IMR-90 (cell line): Measurements from ENCODE around the gene NELL2. TPM values are rescaled to one million over a fixed set of nuclear protein-coding genes. Genes with fewer than 3 reads are reported as not detected.

Experiments
- ATAC-seq: fragments of 200-7000 bp; cut with Tn5 transposase; 2 replicates; pipeline ENCODE4 v1.9.1; 2020; ENCODE audit warnings: low read depth, mild to moderate bottlenecking, moderate library complexity
- BruUV-seq: library from RNA; stranded (reverse); fragments of 400-500 nt; replicated peaks from 2 replicates; lab custom pipeline; 2021; lab: Mats Ljungman, UMichigan
- CTCF ChIA-PET: fragments of 300-600 bp; formaldehyde crosslinking; extraction: SDS; loops from one replicate; lab custom pipeline; 2021; ENCODE audit warnings: antibody characterized with exemption; lab: Yijun Ruan, JAX
- POLR2A ChIA-PET: fragments of 300-600 bp; sonication (Branson Sonifier 250); formaldehyde crosslinking; loops from one replicate; lab custom pipeline; 2022; ENCODE audit warnings: antibody characterized with exemption; ENCODE audit not compliant: unreplicated experiment; lab: Charles Lee
- DNase-seq: peaks from one replicate; pipeline ENCODE4 v3.0.0; 2013
- H2AFZ ChIP-seq: replicated peaks from 2 replicates; pipeline ENCODE3; 2013; ENCODE audit warnings: low read length, mild to moderate bottlenecking; ENCODE audit not compliant: poor library complexity
- H2AK5ac ChIP-seq: 2 replicates; pipeline ENCODE4 v1.6.1; 2013; ENCODE audit warnings: low read depth, low read length, inconsistent platforms
- H2AK9ac ChIP-seq: replicated peaks from 2 replicates; pipeline ENCODE3; 2013; ENCODE audit warnings: mild to moderate bottlenecking, low read depth, low read length, moderate library complexity; ENCODE audit not compliant: poor library complexity
- H2BK120ac ChIP-seq: 2 replicates; pipeline ENCODE4 v1.6.1; 2013; ENCODE audit warnings: low read depth, low read length, inconsistent platforms
- H2BK15ac ChIP-seq: 3 replicates; pipeline ENCODE4 v1.6.1; 2013; ENCODE audit warnings: low read depth, low read length, inconsistent platforms
- H2BK20ac ChIP-seq: 2 replicates; pipeline ENCODE4 v1.6.1; 2013; ENCODE audit warnings: low read depth, mild to moderate bottlenecking, inconsistent platforms, low read length, moderate library complexity
- H2BK5ac ChIP-seq: 2 replicates; pipeline ENCODE4 v1.6.1; 2013; ENCODE audit warnings: mild to moderate bottlenecking, low read depth, low read length, inconsistent platforms; ENCODE audit not compliant: poor library complexity, severe bottlenecking
- H3K14ac ChIP-seq: replicated peaks from 2 replicates; pipeline ENCODE4 v1.6.1; 2013; ENCODE audit warnings: low read depth, low read length, inconsistent platforms
- H3K18ac ChIP-seq: 2 replicates; pipeline ENCODE4 v1.6.1; 2013; ENCODE audit warnings: low read depth, low read length, control low read depth
- H3K23ac ChIP-seq: 2 replicates; pipeline ENCODE4 v1.6.1; 2013; ENCODE audit warnings: low read depth, low read length, inconsistent platforms
- H3K27ac ChIP-seq: 2 replicates; pipeline ENCODE4 v1.5.1; 2013; ENCODE audit warnings: mild to moderate bottlenecking, control low read depth, low read length; ENCODE audit not compliant: insufficient read depth
- H3K27me3 ChIP-seq: 2 replicates; pipeline ENCODE4 v1.6.1; 2013; ENCODE audit warnings: low read length; ENCODE audit not compliant: control insufficient read depth, insufficient read depth
- H3K36me3 ChIP-seq: 2 replicates; pipeline ENCODE4 v1.6.1; 2013; ENCODE audit warnings: low read length, mixed read lengths; ENCODE audit not compliant: control insufficient read depth, insufficient read depth
- H3K4ac ChIP-seq: 2 replicates; pipeline ENCODE4 v1.6.1; 2013; ENCODE audit warnings: low read depth, low read length, inconsistent platforms
- H3K4me1 ChIP-seq: 2 replicates; pipeline ENCODE4 v1.6.1; 2013; ENCODE audit warnings: low read length, mixed read lengths; ENCODE audit not compliant: control insufficient read depth, insufficient read depth
- H3K4me2 ChIP-seq: 2 replicates; pipeline ENCODE4 v1.6.1; 2013; ENCODE audit warnings: low read depth, mild to moderate bottlenecking, control low read depth, low read length, moderate library complexity
- H3K4me3 ChIP-seq: 2 replicates; pipeline ENCODE4 v1.5.1; 2013; ENCODE audit warnings: low read depth, mild to moderate bottlenecking, control low read depth, low read length, moderate library complexity; ENCODE audit not compliant: insufficient read depth
- H3K56ac ChIP-seq: 2 replicates; pipeline ENCODE4 v1.6.1; 2013; ENCODE audit warnings: low read length, inconsistent platforms; ENCODE audit not compliant: insufficient read depth; ENCODE audit errors: extremely low read depth
- H3K79me1 ChIP-seq, 2 experiments: 2 replicates each; pipeline ENCODE4 v1.6.1; 2013; ENCODE audit warnings: low read length in 2 of 2, inconsistent platforms in 1 of 2, low read depth in 1 of 2
- H3K9ac ChIP-seq: 2 replicates; pipeline ENCODE4 v1.6.1; 2013; ENCODE audit warnings: low read depth, low read length, control low read depth
- H3K9me1 ChIP-seq: 2 replicates; pipeline ENCODE4 v1.6.1; 2013; ENCODE audit warnings: low read length, inconsistent platforms; ENCODE audit not compliant: insufficient read depth
- H3K9me3 ChIP-seq: 2 replicates; pipeline ENCODE4 v1.6.1; 2013; ENCODE audit warnings: low read length; ENCODE audit not compliant: control insufficient read depth, insufficient read depth
- H4K20me1 ChIP-seq: 2 replicates; pipeline ENCODE4 v1.6.1; 2013; ENCODE audit warnings: low read length, inconsistent platforms; ENCODE audit not compliant: insufficient read depth
- H4K5ac ChIP-seq: 2 replicates; pipeline ENCODE4 v1.6.1; 2013; ENCODE audit warnings: mild to moderate bottlenecking, low read depth, low read length, control low read depth
- H4K8ac ChIP-seq, 2 experiments: 2 replicates each; pipeline ENCODE4 v1.6.1; 2013; ENCODE audit warnings: low read depth in 2 of 2, low read length in 2 of 2, control low read depth in 1 of 2, inconsistent platforms in 1 of 2
- H4K91ac ChIP-seq: 2 replicates; pipeline ENCODE4 v1.6.1; 2013; ENCODE audit warnings: low read depth, low read length, inconsistent platforms; ENCODE audit not compliant: insufficient read depth
- BHLHE40 ChIP-seq: fragments of 150-350 bp; IDR thresholded peaks from 2 replicates; pipeline ENCODE4 v1.6.1; 2016; ENCODE audit warnings: mild to moderate bottlenecking, low read depth, low read length
- CEBPB ChIP-seq: IDR thresholded peaks from 2 replicates; pipeline ENCODE4 v1.6.1; 2012; ENCODE audit warnings: low read depth, low read length, improper control_type of control experiment
- CHD1 ChIP-seq: IDR thresholded peaks from 2 replicates; pipeline ENCODE4 v1.6.1; 2012; ENCODE audit warnings: low read depth, low read length, improper control_type of control experiment
- CTCF ChIP-seq: conservative IDR thresholded peaks from 2 replicates; pipeline ENCODE4 v1.5.1; 2012; ENCODE audit warnings: mild to moderate bottlenecking, low read depth, low read length, improper control_type of control experiment
- ELK1 ChIP-seq: fragments of 150-350 bp; IDR thresholded peaks from 2 replicates; pipeline ENCODE4 v1.6.1; 2016; ENCODE audit warnings: low read depth, mild to moderate bottlenecking, low read length, moderate library complexity, borderline replicate concordance
- FOS ChIP-seq: fragments of 150-350 bp; IDR thresholded peaks from 2 replicates; pipeline ENCODE4 v1.6.1; 2016; ENCODE audit warnings: low read depth, low read length
- MAFK ChIP-seq: IDR thresholded peaks from 2 replicates; pipeline ENCODE4 v1.6.1; 2012; ENCODE audit warnings: low read depth, low read length, improper control_type of control experiment
- MAZ ChIP-seq: IDR thresholded peaks from 2 replicates; pipeline ENCODE4 v1.6.1; 2012; ENCODE audit warnings: low read depth, mild to moderate bottlenecking, low read length, improper control_type of control experiment, moderate library complexity, borderline replicate concordance
- MXI1 ChIP-seq: IDR thresholded peaks from 2 replicates; pipeline ENCODE4 v1.6.1; 2012; ENCODE audit warnings: low read depth, mild to moderate bottlenecking, low read length, moderate library complexity, borderline replicate concordance
- NFE2L2 ChIP-seq: fragments of 150-350 bp; IDR thresholded peaks from 2 replicates; pipeline ENCODE4 v1.6.1; 2016; ENCODE audit warnings: low read depth, mild to moderate bottlenecking, low read length
- POLR2A ChIP-seq: IDR thresholded peaks from 2 replicates; pipeline ENCODE4 v1.6.1; 2012; ENCODE audit warnings: mild to moderate bottlenecking, low read depth, low read length
- RAD21 ChIP-seq: IDR thresholded peaks from 2 replicates; pipeline ENCODE4 v1.6.1; 2012; ENCODE audit warnings: low read length, improper control_type of control experiment
- RCOR1 ChIP-seq: IDR thresholded peaks from 2 replicates; pipeline ENCODE4 v1.6.1; 2012; ENCODE audit warnings: mild to moderate bottlenecking, low read length, improper control_type of control experiment; ENCODE audit not compliant: insufficient replicate concordance
- RFX5 ChIP-seq: IDR thresholded peaks from 2 replicates; pipeline ENCODE4 v1.8.0; 2012; ENCODE audit warnings: low read depth, mild to moderate bottlenecking, low read length, moderate library complexity
- SMC3 ChIP-seq: fragments of 150-350 bp; IDR thresholded peaks from 2 replicates; pipeline ENCODE4 v1.6.1; 2016; ENCODE audit warnings: low read depth, mild to moderate bottlenecking, antibody characterized with exemption, low read length, moderate library complexity
- USF2 ChIP-seq: fragments of 150-350 bp; IDR thresholded peaks from 2 replicates; pipeline ENCODE4 v1.6.1; 2017; ENCODE audit warnings: mild to moderate bottlenecking, antibody characterized with exemption, low read length, low read depth
- WGBS, 2 experiments: methylation state at CpG; one replicate each; pipeline versions ENCODE4 v1.1.5 to v1.1.7; 2013; ENCODE audit warnings: missing lambda C conversion rate in 2 of 2; ENCODE audit not compliant: insufficient read length in 1 of 2; ENCODE audit errors: extremely low coverage in 2 of 2; 5-methylcytosine and 5-hydroxymethylcytosine counted together
- dilution Hi-C: fragments of 300-500 bp; cut with HindIII; formaldehyde crosslinking; loops from one replicate; pipeline ENCODE4 v1.14.3; 2018; ENCODE audit warnings: low sequenced_read_pairs; ENCODE audit not compliant: unreplicated experiment
- in situ Hi-C: fragments of 300-500 bp; cut with MboI; formaldehyde crosslinking; loops from 3 replicates; pipeline ENCODE4 v1.14.3; 2019; ENCODE audit warnings: low sequenced_read_pairs, inconsistent platforms, mixed read lengths
- intact Hi-C: fragments of 100-400 bp; cut with micrococcal nuclease; formaldehyde crosslinking; loops from 2 replicates; pipeline ENCODE4 v1.10.0; 2022
- polyA plus RNA-seq, 3 experiments: library from polyadenylated mRNA; depleted of rRNA; stranded (reverse); fragments of >200 nt; gene quantifications; 2 replicates each; pipeline ENCODE4 v1.2.3, GENCODE V29; 2012; ENCODE audit warnings: low replicate concordance in 1 of 3
- total RNA-seq: library from RNA; depleted of rRNA; stranded (reverse); fragments of >200 nt; gene quantifications from 2 replicates; pipeline ENCODE4 v1.2.3, GENCODE V29; 2012

Gene NELL2
- total and polyA plus RNA-seq, 2 of the 4 experiments (the other 2 are of a cell fraction) = 0.18 to 0.26 TPM

- H4K5ac ChIP-seq = no peak overlapping the region
- no peaks in the 10 kb centered on the region for H3K79me1 ChIP-seq
- ATAC-seq (no peak), DNase-seq (no peak)
- no peaks in the 10 kb centered on the region for H3K9me1 ChIP-seq
- no peak overlapping the region for H3K56ac ChIP-seq
- H3K27ac ChIP-seq = no peak overlapping the region
- POLR2A ChIA-PET = no interaction called here
- H4K91ac ChIP-seq = no peak overlapping the region
- H4K20me1 ChIP-seq = no peaks in the 10 kb centered on the region
- no peaks in the 10 kb centered on the region for H3K4me1 ChIP-seq
- no TSS peak for BruUV-seq
- no peak overlapping the region for H2BK5ac ChIP-seq
- H2BK120ac ChIP-seq = no peak overlapping the region
- H2AK5ac ChIP-seq = no peak overlapping the region
- H3K4me3 ChIP-seq = no peak overlapping the region
- H2BK20ac ChIP-seq = no peak overlapping the region
- CTCF ChIA-PET = no interaction called here
- in situ Hi-C loops = no loop called here
- H2BK15ac ChIP-seq = no peak overlapping the region
- no peaks in the 10 kb centered on the region for H3K9me3 ChIP-seq
- no peak overlapping the region for H4K8ac ChIP-seq
- intact Hi-C loops = no loop called here
- no peak overlapping the region for H3K9ac ChIP-seq
- no peak overlapping the region for H3K23ac ChIP-seq
- no peak for TF ChIP-seq RAD21
- TF ChIP-seq RFX5 = no peak
- no peak for TF ChIP-seq NFE2L2
- no peak for TF ChIP-seq CEBPB
- no peak for TF ChIP-seq BHLHE40
- TF ChIP-seq MXI1 = no peak
- TF ChIP-seq RCOR1 = no peak
- TF ChIP-seq FOS = no peak
- no peak for TF ChIP-seq CHD1
- no peak for TF ChIP-seq MAFK
- no peak for TF ChIP-seq USF2
- no peak for TF ChIP-seq SMC3
- TF ChIP-seq CTCF = no peak
- TF ChIP-seq POLR2A = no peak
- no peak for TF ChIP-seq MAZ
- TF ChIP-seq ELK1 = no peak
- no peaks in the 10 kb centered on the region for H3K36me3 ChIP-seq
- no peak overlapping the region for H3K4ac ChIP-seq
- no peak overlapping the region for H2AFZ ChIP-seq
- dilution Hi-C loops = no loop called here
- H3K27me3 ChIP-seq = no peaks in the 10 kb centered on the region
- no peak overlapping the region for H3K18ac ChIP-seq
- WGBS, 2 experiments = no CpG with 5 or more reads among the region's 6 CpGs
- no peak overlapping the region for H2AK9ac ChIP-seq
- H3K4me2 ChIP-seq = no peak overlapping the region
- H3K14ac ChIP-seq = no peak overlapping the region
Measured at GRCh38 chr12:44749566-44749965, 126.5 kb downstream of the NELL2 start.
